HG03139 (cell line): ENCODE measurements around the gene SNCA.

Experiments
- ATAC-seq: cut with Tn5 transposase; IDR thresholded peaks from one replicate; pipeline ENCODE4 v1.9.1; 2021; ENCODE audit not compliant: unreplicated experiment

SNCA gene

DNA sequence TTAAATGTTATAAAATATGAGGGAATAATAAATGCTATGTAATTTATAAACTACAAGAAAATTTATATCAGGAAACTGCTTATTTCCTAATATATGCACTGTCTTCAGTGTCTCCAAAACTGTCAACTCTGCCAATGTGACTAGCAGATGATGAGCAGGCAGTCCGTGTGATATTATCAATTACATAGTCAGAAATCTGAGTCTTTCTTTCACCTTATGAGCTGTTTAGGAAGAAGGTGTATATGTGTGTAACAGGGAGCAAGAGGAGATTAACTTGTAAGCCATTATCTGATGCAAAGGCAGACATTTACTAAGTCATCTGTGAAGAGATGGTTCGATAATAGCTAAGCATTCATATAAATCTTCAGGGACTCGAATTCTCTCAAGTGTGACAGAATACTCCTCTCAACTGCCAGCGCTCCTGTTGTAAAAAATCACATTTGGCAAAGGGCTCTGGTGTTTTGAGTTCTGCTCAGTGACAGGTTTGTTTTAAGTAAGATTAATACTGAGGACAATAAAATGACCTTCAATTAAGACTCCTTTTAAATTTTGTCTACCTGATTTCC, 79.7 kb downstream of the SNCA start:
- no peak for ATAC-seq

DNA sequence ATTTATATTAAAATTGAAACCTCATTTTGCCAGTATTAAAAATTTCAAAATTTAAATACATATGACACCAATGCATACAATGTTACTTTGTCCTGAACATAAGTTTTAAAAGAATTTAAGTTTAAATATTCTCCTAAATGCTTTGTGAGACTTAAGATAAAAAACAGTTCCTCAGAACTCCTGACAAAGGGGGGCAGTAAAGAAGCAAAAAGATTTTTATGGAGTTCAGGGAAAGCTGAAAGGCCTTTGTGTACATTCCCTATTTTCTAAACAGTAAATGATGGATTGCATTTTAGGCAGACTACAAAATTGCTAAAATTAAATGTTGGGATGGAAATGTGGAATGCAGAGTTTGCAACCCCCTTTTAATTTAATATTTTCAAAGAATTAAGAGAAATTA, 81.7 kb downstream of the SNCA start:
- ATAC-seq, result no peak

DNA sequence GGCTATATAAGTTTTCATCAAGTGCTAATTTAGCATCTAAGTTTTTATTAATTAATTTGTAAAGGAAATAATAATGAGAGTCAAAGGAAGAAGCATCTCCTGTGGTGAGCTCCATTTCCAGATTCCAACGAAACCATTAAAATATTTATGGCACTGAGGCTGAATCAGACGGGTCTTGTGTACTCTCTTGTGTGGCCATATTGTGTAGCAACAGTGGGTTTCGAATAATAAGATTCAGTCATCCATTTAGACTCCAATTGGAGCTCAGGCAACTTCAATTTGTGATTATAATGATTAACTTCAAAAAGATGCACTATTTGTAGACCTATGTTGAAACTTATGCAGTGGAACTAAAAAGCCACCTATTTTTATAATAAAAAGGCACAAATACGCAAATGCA, 82.4 kb downstream of the SNCA start:
- no peak for ATAC-seq

DNA sequence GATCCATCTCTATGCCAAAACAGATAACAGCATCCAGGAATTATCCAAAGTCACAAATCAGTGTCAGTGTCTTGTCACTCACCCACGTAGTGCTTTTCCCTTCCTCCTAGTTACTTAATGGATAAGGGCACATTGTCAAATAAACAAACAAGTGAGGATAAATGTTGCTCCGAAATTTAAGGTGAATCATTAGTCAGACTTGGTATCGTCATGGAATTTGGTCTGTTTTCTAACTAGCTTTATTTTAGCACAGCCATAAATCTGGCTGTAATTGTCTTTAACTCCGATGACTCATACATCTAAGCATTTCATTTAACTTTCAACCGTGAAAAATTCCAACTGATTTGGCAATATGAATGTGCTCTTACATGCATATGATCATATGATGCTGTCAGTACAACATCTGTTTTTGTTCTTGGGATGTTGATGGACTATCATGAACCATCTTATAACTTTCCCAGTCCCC, 83.3 kb downstream of the SNCA start:
- ATAC-seq, result no peak

DNA sequence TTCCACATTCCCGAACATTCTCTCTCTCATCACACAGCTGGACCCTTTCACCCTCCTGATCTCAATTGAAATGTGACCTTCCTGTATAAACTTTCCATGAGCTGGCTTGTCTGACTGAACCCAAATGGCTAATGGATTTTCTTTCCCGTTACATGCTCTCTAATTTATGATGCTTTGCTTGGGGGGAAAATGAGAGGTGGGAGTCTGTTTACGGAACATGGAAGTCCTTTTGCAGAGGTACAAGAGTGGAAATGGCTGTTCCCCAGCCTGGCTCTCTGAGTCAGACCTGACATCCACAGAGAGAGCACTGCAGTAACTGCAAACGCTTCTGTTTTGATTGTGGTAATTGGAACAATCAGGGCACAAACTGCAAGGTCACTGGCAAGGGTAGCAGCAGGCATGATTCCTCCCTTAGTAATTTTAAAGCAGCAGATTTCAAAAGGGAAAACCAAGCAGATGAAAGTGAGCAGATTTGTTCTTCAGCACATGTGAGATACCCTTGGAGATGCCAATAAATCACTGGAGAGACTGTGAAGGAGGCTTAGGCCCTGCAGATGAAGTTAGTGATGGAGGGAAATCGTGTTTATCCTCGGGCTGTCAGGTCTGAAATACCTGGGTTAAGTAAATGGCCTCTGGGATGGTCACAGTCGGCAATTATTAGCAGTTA, 83.9 kb downstream of the SNCA start:
- no peak for ATAC-seq

DNA sequence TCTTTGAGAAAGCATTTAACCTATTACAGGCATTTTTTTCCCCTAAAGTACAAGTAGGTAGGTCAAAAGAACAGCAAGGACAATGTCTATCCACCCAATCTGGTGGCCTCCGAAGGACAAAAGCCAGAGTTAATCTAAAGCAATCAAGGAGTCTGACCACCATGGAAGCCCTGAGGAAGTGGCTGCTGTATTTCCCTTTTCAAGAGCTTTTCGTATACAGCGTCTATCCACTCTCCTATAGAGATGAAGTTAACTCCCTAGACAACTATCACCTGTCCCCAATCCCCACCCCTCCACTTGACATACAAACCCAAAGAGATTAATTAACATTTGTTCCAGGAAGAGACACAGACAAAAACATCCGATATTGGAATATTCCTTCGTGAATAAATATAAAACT, 85.5 kb downstream of the SNCA start:
- ATAC-seq, result no peak

DNA sequence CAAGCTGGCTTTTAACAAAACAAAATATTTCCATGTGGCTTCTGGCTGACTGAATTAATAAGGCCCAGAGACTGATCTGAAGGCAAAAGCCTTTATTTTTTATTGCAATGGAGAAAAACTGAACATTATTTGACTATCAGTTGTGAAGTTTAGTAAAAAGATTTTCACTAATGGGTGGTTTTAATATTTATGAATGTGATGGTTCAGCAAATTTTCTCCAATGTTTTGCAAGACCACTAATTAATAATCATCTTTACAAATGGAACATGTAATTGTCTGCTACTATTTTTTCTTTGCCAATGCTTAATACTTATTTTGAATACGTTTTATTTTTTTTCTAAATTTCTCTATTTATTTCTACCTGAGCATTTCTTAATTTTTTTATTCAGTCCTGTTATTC, 90.6 kb downstream of the SNCA start:
- ATAC-seq, result no peak

DNA sequence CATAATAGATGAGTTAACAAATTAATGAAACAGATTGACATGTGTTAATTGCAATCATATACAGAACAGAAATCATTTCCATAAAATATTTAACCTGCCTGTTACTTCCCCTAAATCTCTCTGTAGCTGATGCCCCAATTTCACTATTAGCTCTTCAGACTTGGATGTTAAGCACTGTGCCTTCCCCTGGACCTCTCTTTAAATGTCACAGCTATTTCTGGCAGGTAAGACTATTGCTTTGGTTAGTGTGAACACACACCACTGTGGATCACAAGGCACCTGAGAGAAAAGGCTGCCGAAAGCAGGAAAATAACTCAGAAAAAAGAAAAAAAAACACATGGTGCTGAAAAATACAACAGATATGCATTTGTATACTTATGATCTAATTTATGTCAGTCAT, 91.3 kb downstream of the SNCA start:
- ATAC-seq, result no peak

DNA sequence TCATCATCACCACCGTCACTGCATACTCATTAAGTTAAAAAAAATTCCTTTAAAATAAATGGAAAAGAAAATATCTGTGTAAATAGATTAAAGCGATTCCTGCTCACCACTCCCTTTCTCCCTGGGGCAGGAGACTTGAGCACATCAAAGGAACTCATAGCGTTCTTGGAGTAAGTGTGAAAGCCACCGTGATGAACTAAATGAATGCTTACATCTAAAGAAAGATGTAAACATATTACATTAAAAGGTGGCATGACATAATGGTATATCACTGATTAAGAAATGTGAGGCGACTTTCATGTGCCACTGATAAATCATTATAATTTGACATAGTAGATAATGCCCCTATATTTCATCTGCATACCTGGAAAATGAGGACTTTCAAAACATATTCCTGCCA, 92.0 kb downstream of the SNCA start:
- no peak for ATAC-seq

DNA sequence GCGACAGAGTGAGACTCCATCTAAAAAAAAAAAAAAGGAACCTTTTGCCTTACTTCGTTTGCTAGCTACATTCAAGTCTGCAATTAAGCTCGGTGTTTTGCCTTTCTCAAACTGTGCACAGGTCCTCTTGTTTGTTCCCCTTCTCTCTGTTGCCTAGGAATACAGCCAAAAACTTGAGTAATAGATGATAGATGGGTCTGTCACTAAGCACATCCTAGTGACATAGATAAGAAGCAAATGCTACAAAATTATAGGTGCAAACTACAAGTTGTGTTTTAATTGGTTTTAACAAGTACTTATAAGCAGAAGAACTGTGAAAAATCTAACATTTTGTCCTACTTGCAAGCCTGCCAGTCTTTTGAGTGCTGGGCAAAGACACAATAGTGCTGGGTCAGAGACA, 95.2 kb downstream of the SNCA start:
- ATAC-seq, result no peak

DNA sequence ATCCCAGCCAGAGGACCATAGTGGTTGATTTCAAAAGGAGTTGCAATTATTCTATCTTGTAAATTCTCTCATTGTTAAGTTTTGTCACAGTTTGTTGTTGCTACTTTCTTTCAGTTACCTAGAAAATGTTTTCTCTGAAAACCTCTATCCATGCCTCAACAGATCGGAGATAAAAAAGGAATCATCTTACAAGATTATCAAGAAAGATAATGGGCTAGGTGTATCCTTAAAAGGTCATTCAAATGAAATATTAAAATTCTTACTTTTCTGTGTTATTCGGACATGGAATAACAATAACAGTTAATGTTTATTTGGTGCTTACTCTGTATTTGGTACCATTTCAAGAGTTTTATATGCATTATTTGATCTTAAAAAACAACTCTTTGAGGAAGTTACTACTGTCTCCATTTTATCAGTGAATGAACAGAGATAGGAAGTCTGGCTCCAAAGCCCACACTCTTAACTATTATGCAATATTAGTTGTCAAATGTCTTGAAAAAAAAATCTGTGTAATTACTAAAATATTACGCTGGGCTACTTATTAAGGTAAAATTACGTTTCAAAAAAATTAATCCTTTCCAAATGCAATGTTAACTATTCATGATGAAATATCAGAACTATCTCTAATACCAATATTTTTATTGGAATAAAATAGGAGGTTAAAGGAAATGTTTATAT, 97.5 kb downstream of the SNCA start:
- ATAC-seq, result no peak

DNA sequence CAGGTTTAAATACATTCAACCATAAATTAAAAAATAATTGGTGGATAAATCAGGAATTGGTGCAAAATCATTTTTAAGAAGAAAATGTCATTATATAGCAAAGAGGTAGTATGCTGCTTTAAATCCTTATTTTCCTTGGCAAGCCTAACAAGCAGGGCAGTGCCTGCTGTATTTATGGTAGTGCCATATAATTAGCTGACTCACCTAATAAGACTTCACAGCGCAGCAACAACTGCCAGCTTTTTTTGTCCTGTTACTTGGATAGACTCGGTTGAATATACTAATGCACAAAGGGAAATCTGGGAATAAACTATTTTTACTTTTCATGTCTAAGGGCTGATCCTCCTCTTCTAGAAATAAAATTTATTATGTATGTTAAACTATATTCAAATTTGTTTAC, 99.1 kb downstream of the SNCA start:
- ATAC-seq, result no peak

DNA sequence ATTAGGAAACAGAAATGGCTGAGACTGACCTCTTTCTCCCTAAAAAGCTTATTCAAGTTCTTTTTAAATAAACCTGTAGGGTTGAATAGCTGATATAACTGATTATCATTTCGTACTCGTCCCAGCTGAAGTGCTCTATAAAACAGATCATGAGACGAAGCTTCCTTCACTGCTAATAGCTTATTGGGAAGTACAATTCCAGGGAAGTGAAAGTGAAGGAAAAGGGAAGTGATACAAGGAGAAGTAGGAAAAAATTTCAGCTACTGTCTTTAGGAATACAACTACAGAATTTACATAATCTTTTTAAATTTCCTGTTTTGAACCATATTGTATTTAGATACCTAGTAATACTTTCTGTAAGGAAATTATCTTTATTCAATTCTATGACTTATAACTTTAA, 103.0 kb downstream of the SNCA start:
- ATAC-seq, result no peak

DNA sequence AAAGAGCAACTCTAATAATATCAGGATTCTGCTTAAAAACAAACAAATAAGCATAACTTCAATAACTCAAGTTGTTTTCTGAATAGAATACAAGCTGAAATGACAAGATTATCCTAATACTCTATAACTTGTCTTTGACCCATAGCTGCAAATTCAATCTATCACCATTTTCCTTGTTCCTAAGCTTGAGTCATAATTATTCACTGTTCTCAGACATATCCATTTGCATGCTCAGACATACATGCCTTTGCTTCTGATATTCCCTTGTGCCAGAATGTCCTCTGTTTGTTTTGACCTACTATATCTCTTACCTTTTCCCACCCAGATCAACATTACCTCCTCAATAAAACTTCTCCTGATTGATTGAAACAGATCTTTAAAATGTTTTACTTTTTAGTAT, 109.7 kb downstream of the SNCA start:
- ATAC-seq, result no peak

DNA sequence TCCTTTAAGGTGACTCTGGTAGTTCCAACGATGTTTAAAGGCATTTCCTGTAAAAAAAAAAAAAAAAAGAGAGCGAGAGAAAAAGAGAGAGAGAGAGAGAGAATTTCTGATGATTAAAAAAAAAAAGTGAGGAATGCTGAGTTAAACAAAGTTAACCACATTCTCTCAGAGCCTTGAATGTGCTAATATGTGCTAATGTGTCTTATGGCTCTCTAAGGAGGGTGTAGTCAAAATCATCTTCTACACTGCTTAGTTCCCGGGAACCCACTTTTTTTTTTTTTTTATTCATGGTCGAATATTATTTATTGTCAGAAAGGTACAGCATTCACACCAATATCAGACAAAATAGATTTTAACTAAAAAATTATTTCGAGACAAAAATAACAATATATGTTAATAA, 111.7 kb downstream of the SNCA start:
- ATAC-seq, result no peak

DNA sequence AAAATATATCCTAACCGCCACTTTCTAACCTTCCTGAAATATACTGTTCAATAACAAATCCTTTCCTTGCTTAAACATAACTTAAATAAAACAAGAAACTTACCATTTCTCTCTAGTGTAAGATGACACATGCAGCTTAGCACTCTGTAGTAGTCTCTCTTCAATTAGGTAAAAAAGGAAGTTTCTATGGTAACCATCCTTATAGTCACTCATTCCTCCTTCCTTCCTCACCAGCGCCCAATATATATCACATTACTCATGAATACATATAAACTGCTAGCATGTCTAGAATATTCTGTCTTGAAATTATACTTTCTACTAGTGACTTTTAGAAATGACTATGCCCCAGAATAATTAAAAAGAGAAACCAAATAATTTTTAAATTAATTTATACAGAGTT, 112.2 kb downstream of the SNCA start:
- ATAC-seq, result no peak

DNA sequence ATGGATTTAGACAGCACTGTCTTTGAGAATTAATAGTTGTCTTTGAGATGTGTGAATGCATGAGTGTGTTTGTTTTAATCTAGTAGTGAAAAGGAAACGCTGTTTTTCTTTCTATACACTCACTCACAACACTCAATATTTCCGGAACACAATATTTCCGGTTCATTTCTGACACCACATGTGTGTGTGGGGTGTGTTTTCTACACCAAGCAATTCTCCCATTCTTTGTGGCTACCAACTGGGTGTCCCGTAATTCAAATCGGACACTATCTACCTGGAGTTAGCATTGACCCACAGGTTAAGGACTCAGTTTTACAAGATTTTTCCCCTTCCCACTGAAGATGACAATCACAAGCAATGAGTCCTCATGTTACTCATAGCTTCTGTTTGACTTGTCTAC, 113.9 kb downstream of the SNCA start:
- no peak for ATAC-seq

DNA sequence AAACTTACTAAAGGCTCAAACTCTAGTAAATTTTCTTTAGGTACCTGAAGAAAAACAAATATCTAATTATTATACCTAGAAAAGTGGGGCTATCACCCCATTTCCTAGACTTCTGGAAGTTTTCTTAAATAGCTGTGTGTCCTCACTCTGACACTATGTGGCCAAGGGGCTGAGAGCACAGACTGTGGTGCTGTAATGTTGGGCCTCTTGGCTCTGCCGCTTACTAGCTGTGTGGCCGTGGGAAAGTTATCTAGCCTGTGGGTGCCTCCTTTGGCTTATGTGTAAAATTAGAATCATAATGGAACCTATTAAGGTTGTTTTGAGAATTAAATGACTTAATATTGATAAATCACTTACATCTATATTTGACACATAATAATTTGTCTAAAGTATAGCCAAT, 114.4 kb downstream of the SNCA start:
- ATAC-seq, result no peak

DNA sequence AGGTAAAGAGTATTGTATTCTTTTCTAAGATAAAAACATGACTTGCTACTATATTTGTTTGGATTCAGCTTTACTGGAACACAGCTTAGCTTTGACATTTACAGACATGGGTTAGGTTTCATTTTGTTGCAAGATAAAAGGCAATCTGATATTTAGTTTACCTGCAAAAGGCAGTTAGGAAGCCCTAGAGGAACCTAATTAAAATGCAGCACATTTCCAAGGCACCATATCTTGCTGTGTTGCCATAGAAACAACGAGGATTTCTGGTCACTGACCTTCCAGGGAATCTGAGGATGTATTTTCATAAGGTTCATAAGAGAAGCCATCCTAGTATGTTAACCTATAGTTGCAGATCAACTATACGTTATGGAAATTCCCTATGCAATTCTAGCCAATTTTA, 116.0 kb downstream of the SNCA start:
- no peak for ATAC-seq

DNA sequence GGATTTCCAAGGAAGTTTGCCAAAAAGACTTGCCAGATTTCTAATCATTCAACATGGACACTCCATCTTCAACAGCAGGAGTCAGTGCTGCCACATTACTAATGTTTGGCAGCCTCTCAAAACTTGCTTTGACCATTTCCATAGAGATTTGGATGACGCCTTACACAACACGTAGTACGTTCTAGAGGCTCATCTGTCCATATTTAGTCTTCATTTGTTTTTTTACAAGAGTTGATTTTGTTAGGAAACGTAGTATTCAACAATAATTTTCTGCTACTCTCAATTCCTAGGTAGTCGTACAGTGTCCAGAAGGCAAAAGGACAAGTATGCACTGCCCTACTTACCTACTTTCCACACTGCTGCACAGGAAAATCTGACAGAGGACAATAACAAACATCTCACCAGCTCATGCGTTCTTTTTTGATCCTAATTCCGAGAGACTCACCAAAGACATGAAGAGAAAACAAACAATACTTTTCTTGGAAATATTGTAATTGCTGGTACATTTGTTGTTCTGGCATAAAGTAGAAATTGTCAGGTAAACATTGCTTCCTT, 117.3 kb downstream of the SNCA start:
- ATAC-seq, result no peak

DNA sequence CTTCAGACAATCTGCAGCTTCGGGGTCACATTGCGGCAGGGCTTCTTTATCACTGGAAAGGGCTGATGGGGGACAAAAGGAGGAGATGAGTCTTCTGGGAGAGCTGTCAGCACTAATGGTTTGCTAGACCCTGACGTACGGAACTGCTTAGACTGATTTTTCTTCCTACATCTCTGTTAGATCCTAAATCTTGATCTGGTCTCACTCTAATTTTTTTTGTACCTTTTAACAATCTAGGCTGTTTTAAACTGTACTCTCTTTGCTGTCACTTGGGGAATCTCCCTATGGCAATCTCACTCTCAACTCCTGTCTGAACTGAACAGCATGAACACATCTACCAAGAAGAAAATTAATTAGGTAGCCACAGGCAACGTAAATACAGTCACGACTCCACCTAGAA, 120.1 kb downstream of the SNCA start:
- ATAC-seq, result no peak

DNA sequence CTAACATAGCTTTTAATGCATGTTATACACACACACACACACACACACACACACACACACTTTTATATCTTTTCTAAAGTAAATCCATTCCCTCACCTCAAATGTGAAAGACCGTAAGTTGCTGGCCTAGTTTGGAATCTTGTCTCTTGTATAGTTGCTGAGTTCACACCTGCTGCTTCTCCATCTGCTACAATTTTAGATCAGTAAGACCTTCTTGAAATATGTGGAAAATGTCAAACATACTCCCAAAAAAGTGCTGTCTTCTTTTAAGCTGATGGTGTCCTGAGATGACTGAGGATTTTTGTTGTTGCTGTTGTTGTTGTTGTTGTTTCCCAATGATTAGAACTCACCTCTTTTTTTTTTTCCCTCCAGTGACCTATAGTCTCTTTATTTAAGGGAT, 121.3 kb downstream of the SNCA start:
- ATAC-seq, result no peak
